T-helper 22 cell (primary cell): ENCODE results near the gene CLIC3.
A peak's percentile ranks its signal among the peaks of the same experiment; 100 is the strongest.

Experiments
- DNase-seq: peaks from one replicate; pipeline ENCODE4 v3.0.0-alpha.2; 2020; ENCODE audit warnings: low read depth

Gene CLIC3

DNA sequence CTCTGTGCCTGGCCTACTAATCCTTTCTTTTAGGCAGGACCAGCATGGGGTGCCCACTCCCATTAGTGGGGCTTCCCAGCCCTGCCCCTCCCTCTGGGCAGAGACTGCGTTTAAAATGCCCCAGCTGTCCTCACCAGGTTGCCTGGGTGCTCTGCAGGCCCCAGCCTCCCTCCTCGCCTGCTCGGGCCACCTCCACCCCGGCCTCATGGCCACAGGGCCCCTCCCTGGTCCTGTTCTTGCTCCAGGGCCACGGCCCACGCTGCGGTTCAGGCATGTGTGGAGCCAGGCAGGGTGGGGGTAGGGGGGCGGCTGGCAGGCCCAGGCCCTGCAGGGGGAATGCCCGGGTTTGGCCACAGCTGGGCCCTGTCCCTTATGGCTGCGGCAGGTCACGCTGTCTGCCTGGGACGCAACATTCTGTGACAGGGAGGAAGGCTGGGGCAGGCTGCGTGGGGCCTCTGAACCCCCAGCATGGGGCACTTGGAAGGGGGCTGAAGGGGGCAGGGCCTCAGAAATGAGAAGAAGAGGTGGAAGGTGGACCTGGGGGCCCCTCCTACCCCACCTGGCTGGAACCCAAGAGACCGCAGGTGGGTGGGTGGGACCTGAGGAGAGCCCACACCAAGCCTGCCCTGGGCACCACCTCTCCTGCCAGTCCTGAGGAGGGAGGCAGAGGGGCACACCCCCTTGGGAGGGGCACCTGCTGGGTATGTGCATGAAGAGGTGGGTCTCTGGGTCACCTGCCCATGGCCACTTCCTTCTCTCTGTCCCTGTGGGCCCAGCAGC lies 44.6 kb downstream of the CLIC3 start, which contains the start of gene LCN12:
Gene LCN12, plus strand, starts transcription at position 733 of the 780 bp plus-strand sequence. CDS start 55 bp downstream, outside the sequence.
- DNase-seq = no peak

- no peak for DNase-seq
Measured at GRCh38 chr9:136950656-136951276, 45.6 kb downstream of the CLIC3 start.

GRCh38 chr9:136949817-136950655 lies 46.3 kb downstream of the CLIC3 start:
- peak; percentile 94 for DNase-seq

DNA sequence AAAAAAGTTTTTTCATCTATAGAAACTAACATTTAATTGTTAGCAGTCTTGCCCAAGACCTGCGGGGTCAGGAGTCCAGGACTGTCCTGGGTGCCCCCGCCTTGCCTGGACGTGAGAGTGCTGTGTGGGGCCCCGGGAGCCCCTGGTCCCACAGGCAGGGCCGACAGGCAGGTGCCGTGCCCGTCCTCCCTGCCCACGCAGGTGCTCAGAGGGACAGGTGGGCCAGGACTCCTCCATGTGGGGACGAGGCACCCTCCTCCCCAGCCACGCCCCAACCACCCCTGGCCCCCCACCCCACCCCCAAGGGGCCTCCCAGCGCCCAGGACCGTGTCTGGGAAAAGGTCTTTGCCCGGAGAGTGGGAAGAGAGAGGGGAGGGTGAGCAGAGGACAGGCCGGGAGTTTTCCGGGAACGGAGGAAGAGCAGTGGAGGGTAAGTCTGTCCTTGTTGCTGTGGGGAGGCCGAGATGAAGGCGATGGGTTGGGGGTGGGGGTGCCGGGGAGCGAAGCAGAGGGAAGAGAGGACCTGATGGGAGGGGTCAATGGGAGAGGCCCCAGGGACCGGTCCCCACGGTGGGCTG lies 47.0 kb downstream of the CLIC3 start:
- DNase-seq = no peak

- DNase-seq = no peak
Measured at GRCh38 chr9:136947955-136948510, 48.3 kb downstream of the CLIC3 start.

DNA sequence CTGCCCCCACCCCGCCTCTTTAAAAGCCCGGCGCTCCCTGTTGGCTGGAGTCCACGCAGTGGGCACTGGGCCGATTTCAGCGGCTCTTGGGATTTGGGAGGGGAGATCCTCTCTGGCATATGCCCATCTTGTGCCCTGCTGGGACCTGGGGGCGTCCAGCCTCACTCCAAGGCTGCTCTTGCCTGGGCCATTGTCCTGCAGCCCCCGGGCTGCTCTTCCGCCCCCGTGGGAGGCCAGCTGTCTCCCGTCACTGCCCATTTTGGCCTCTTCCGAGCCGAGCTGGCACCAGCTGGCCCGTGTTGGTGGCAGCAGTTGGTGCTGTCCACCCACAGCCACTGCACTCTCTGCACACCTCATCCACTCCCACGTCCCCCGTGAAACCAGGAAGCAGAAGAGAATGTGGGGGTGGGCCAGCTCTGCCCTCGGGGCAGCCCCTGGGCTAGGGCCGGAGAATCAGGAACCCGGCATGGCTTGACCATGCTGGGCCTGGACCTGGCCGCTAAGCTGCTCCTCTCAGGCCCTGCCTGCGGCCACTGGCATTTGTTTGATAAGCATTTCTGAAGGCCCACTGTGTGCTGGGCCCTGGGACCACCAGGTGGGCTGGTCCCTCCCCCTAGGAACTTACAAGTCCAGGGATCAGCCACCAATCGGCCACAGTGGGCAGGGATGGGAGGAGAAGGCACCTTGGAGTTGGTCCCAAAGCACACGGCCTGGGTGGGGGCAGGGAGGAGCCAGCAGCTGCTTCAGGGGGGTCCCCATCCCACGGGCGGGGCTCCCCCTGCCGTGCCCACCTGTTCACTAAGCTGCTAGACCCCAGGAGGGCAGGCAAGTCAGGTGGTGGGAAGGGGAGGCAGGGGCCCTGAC lies 49.1 kb downstream of the CLIC3 start:
- no peak for DNase-seq

DNA sequence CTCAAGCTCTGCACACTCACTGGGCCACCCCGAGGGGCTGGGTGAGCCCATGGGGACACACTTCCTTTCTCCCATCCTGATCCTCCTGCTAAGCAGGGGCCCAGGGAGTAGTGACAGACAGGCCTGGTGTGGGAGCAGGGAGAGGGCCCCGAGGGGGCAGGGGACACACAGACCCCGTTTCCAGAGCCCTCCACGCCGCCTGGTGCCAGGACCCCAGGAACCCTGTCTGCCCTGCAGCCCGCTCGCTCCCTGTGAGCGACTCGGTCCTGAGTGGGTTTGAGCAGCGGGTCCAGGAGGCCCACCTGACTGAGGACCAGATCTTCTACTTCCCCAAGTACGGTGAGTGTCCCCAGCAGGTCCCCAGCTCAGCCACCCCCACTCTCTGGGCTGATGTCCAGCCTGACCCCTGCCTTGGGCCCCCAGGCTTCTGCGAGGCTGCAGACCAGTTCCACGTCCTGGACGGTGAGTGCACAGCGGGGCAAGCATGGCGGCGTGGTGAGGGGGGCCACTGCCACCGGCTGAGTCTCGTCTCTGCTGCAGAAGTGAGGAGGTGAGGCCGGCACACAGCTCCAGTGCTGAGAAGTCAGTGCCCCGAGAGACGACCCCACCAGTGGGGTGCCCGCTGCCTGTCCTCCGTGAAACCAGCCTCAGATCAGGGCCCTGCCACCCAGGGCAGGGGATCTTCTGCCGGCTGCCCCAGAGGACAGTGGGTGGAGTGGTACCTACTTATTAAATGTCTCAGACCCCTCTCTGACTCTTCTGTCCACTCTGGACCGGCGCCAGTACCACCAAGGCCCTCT lies 49.9 kb downstream of the CLIC3 start:
- DNase-seq = no peak

GRCh38 chr9:136945333-136946227 lies 50.8 kb downstream of the CLIC3 start:
- no peak for DNase-seq
